NCI-H748 treated with DMSO at 0.1 percent for 48 hours (cell line): ENCODE measurements around the gene ACTN2.

ENCODE experiments used
- DNase-seq: peaks from one replicate; lab custom pipeline; 2025; lab: John Stamatoyannopoulos, UW

Gene ACTN2

GRCh38 chr1:236742421-236743160, 56.3 kb downstream of the ACTN2 start:
- no peak for DNase-seq

DNA sequence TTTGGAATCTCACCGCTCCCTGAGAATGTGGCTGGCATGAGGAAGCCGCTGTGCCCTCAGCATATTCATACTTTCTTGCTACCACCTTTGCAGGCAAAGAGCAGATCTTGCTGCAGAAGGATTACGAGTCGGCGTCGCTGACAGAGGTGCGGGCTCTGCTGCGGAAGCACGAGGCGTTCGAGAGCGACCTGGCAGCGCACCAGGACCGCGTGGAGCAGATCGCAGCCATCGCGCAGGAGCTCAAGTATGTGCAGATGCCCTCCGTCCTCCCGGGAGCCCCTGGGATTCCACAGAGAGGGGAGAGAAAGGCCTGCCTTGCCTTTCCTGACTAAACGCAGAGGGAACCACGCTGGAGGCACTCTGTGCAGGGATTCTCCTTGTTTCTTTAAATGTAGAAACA, 58.2 kb downstream of the ACTN2 start:
- DNase-seq, result no peak

DNA sequence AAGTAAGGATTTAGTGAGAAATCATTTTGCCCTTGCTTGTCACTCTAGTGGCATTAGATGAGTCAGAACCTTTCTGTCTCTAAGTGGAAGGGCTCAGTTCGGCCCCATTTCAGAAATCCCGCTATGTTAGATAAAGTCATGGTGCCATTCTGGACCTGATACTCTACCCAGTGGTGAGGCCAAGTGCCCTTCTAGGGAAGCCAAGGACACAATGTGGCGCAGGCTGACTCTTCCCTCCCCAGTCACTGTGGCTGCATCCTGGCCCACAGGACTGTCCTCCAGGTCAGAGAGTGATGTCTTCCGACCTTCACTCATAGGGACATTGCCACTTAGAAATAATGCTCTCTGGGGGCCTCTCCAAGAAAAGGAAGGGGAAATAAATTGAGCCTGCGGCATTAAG, 60.5 kb downstream of the ACTN2 start:
- no peak for DNase-seq

GRCh38 chr1:236747311-236747985, 61.1 kb downstream of the ACTN2 start:
- no peak for DNase-seq

DNA sequence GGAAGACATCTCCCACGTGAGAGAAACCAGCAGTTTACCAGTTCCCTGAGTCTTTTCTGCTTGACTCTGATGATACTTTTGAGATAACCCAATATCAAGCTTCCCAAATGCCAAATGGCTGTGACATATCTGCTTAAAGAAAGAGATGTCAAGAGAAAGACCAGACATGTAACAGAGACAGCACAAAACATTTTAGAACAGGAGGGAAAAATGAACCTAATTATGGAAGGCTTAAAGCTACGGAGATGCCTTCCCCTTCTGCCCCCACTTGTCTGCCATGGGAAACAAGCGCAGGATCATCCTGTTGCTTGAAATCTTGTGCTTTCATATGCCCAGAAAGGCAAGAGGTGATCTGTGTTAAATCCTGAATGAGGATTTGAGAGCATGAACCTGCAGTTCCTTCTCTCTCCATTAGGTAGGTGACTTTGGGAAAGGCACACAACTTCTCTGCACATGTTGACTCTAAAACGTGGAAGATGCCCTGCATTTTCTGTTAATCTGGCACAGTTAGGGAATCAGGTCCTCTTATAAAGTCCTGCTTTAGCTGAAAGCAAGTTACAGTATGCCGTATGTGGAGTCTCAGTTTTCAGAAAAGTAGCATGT, 62.1 kb downstream of the ACTN2 start:
- no peak for DNase-seq

DNA sequence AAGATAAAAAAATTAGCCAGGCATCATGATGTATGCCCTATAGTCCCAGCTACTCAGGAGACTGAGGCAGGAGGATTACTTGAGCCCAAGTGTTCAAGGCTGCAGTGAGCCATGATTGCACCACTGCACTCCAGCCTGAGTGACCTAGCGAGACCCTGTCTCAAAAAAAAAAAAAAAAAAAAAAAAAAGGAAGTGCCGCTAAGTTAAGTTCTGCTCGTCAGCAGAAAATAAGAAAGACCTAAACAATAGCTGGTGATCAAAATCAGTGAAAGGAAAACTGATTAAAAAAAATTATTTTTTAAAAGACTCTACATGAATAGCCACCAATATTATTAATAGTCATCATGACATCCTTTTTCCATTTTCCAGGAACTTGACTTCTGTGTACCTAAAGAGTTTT, 64.6 kb downstream of the ACTN2 start:
- no peak for DNase-seq

DNA sequence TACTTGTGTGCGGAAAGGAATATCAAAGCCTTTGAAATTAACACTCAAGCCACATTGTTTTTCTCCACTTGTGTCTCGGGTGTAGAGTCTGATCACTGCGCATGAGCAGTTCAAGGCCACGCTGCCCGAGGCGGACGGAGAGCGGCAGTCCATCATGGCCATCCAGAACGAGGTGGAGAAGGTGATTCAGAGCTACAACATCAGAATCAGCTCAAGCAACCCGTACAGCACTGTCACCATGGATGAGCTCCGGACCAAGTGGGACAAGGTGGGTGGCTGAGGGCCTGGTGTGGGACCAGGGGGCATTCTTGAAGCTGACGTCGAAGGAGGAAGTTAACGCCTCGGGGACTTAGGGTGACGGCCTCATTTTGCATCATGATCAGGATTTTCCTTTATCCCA, 65.1 kb downstream of the ACTN2 start:
- DNase-seq, result no peak

DNA sequence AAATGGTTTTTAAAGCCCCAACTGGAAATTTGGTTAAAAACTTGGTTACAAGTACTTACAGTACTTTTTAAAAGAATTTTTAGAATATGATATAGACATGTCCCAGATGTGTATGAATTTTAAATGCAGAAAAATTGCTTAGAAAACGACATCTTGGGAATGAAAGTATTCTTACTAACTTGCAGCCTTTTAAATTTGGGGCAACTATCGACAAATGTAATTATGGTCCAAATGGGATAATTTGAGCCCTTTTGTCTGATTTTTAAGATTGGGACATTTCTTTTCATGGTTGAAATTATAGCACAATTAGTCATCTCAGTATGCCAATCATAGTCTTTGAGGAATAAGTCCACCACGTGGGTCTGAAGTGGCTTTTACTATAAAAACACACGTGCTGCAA, 65.6 kb downstream of the ACTN2 start:
- no peak for DNase-seq

DNA sequence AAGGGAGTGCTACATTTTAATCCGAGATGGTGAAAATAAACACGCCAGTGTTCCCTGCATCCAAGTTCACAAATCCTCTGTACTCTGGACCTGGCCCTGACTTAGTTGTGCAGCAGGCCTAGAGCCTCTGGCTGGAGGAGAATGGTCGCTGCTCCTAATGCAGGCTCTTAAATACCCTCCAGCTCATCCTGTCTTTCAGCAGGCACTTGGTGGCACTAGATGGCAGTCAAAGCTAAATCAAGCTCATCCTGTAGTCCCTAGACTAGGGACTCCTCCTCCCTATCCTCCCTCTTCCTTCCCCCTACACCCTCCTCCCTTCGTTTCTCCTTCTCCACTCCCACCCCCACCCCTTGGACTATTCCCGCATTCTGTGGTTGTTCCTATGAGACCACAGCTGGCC, 67.2 kb downstream of the ACTN2 start:
- DNase-seq, result no peak

DNA sequence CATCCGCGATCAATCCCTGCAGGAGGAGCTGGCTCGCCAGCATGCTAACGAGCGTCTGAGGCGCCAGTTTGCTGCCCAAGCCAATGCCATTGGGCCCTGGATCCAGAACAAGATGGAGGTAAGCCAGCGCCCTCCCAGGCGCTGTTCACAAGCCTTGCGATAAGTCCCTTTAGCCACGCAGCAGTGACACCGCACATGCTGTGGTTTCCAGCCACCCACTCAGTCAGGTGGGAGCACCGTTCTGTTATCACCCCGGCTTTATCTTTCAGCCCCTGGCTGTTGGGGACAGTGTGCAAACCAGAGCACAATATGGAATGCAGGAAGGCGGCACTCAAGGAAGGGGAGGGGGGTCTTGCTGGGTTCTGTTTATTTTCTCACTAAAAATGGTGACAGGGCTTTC, 67.7 kb downstream of the ACTN2 start:
- no peak for DNase-seq

DNA sequence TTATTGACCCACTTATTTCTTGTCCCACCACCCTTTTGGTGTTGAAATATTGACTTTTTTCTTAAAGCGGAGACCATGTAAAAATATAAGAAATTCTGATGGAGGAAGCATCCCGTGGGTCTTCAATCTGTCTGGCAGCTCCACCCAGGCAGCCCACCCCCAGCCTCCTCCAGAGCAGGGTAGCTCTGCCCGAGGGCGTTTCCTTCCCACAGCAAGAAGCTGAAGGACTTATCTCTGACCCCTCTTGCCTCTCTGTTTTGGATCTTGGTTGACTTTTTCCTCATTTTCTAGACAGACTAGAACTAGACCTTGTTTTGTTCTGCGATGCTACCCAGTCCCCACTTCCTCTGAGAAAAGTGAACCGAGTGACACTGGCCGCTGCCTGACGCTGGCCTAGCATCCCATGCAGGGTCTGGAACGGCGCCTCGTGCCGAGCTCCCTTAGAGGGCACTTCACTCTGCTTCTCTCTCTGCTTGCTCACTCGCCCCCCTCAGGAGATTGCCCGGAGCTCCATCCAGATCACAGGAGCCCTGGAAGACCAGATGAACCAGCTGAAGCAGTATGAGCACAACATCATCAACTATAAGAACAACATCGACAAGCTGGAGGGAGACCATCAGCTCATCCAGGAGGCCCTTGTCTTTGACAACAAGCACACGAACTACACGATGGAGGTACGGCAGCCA, 68.4 kb downstream of the ACTN2 start:
- no peak for DNase-seq

- no peak for DNase-seq
Measured at GRCh38 chr1:236757640-236758039, 71.3 kb downstream of the ACTN2 start.

GRCh38 chr1:236759252-236759859, 73.1 kb downstream of the ACTN2 start:
- DNase-seq, result no peak

DNA sequence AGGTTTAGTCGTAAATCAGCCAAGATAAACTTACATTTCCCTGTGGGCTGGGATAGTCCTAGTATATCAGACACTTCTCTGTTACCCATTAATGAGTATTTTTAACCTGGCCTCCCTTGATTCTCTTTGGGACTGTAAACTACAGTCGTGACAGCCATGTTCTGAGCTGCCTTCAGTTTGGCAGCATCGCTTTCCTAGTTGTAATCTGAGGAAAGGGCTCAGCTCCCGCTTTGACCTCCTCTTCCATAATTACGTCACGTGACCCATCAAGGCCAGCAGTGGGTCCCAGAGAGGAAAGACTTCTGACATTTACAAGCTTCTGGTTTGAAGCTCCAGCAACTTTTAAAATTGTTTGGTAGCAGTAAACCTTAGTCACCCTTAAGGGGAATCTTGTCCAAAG, 74.2 kb downstream of the ACTN2 start:
- DNase-seq, result no peak

GRCh38 chr1:236760986-236761385, 74.7 kb downstream of the ACTN2 start:
- DNase-seq, result no peak

DNA sequence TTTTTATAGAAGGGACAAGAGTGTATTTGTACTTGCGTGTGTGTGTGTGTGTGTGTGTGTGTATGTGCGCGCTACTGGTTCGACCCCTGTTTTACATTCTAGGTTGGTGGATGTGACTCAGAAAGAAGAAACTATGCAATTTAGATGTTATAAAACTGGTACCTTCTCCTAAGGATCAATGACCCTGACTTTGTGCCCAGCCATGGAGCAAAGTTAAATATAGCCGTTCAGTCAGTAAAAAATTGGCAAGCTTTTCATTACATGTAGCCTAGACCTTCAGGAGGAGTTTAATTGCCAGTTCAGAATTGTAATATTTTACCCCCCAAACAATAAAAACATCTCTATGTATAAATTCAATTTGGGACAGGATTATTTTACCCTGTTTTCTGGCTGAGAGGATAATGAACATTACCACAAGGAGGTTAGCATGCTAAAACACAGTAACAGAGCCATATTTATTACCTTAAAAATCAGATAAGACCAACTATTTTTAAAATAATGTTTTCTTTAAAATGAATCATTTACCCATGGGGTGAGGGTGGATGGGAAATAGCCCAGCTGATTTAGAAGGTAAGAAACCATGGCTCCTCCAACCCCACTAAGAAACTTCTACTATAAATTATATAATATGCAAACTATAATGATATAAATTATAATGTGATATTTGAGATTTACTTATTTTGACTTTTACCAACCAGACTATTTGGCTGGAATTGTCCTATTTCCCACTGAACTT, 75.3 kb downstream of the ACTN2 start:
- DNase-seq, result no peak

- no peak for DNase-seq
Measured at GRCh38 chr1:236762410-236762809, 76.1 kb downstream of the ACTN2 start.

- DNase-seq, result no peak
Measured at GRCh38 chr1:236765831-236766230, 79.5 kb downstream of the ACTN2 start.

DNA sequence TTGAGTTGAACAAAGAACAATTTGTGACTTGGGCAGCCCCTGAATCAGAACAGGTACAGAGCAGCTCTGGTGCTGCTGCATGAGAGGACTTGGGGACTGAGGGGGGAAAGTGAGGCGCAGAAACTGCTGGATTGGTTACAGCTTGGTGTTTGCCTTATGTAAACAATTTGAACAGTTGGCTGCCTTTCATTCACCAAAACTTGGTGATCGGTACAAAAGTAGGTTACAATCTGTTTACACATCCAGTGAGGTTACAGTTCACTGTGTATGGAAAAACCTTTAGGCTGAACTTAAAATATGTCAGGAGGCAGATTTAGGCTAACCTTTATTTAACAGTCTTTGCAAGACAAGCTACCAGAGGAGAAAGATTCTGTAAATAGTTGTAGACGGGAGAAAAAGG, 80.2 kb downstream of the ACTN2 start:
- DNase-seq, result no peak

GRCh38 chr1:236767276-236767675, 81.0 kb downstream of the ACTN2 start:
- no peak for DNase-seq

DNA sequence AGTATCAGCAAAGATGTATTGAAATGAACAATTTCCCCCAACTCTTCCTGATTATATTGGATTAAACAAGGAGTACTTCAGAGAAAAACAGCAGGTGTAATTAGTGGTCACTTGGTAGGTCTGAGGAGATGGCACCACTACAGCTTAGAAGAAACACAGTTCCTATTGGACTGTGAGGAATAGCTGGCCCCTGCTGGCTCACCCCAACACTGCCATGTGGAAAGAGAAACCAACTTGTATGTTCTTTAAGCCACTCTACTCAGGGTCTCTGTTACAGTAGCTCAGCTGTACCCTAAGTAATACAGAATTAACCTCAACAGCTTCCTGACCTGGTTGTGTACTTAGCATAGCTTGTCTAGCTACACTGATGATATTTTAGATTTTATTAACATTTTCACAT, 82.3 kb downstream of the ACTN2 start:
- DNase-seq, result no peak

DNA sequence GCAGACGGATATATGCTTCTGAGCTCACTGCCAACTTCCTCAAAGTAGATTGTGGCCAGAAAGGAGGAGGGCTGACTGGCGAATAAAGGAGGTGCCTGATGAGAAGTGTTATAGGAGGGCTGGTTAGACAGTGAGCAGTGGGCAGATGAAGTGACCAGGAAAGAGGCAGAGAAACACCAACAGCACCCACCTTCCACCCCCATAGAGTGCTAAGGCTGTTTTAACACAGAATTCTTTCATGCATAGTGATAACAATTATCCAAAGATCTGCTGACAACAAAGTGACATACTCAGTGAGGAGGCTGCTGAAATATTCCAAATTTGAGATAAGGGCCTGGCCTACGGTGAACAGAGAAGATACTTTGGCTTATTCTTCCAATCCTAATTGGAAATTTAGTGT, 87.6 kb downstream of the ACTN2 start:
- DNase-seq, result no peak
